ENCODE data around the gene PPP2R2D. TPM values are rescaled to one million over a fixed set of nuclear protein-coding genes. Genes with fewer than 3 reads are reported as not detected.

PPP2R2D gene
- total RNA-seq, 1 donor from 2014 or later = 32.7 TPM

DNA sequence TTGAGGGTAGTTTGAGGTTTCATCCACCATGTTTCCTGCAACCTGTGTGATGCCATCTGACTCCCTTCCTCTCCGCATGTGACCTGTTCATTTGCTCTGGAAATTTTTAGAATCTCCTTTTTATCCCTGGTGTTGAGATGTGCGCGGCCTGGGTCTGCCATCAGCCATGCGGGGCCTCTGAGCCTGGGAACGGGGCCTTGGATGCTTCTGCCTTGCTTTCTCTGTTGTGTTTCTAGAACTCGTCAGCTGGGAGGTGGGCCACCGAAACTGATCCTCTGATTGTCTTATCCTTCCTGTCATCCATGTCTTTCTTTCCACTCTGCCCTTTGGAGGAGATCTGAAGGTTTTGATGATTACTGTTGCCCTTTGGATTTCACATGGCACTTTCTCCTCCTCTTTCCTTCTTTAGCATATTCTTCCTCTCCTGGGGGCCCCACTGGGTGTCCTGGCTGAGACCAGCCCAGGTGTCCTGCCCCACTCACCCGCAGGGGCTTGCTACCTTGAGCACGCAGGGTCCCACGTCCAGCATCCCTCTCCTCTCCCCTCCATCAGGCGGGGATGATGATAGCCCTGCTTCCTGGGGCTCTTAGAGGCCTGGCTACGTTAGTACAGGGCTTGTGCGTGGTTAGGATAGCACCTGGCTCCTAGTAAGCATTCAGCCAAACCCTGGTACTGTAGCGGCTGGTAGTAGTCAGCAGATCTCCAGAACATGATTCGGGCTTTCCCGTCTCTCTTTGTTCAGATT lies 29.9 kb downstream of the PPP2R2D start:
- intact Hi-C loops (cut with micrococcal nuclease) = no loop called here

DNA sequence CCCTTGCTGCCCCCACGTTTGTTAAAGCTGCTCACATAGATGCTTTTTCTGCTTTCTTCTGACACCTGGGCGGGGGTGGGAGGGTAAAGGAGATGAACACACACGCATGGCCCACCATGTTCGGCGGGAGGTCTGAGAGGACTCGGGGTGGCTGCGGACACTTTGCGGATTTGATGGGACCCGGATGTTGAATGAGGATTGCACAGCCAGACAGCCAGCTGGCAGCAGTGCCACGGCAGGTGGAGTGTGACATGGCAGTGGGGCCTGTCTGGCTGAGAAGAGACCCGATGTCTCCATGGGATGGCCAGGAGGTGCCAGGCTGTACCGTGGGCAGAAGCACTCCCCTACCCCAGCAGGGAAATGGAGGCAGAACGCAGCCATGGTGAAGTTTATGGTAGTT lies 31.2 kb downstream of the PPP2R2D start:
- TF ChIP-seq, protein P1, sequence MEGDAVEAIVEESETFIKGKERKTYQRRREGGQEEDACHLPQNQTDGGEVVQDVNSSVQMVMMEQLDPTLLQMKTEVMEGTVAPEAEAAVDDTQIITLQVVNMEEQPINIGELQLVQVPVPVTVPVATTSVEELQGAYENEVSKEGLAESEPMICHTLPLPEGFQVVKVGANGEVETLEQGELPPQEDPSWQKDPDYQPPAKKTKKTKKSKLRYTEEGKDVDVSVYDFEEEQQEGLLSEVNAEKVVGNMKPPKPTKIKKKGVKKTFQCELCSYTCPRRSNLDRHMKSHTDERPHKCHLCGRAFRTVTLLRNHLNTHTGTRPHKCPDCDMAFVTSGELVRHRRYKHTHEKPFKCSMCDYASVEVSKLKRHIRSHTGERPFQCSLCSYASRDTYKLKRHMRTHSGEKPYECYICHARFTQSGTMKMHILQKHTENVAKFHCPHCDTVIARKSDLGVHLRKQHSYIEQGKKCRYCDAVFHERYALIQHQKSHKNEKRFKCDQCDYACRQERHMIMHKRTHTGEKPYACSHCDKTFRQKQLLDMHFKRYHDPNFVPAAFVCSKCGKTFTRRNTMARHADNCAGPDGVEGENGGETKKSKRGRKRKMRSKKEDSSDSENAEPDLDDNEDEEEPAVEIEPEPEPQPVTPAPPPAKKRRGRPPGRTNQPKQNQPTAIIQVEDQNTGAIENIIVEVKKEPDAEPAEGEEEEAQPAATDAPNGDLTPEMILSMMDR (IDR thresholded peaks at IDR 0.05) = no peak
- Mint-ChIP-seq H3K4me3 (no peak overlapping the region), H3K27ac (no peak overlapping the region), H3K9me3 (no peaks in the 10 kb centered on the region), H3K4me1 (peaks cover 39% of the 10 kb centered on the region), H3K36me3 (ENCODE audit: low read depth) (peaks cover 34% of the 10 kb centered on the region), H3K27me3 (no peaks in the 10 kb centered on the region)
- intact Hi-C loops (cut with micrococcal nuclease) = no loop called here
- ChIA-PET CTCF (no interaction called here), POLR2A (interaction anchor here (0.6 kb wide), 1 partner anchor 1212 kb away, joined by 3 read pairs; no protein-coding TSS in a partner anchor)
- ATAC-seq (ENCODE audit: low read depth) = no peak
- no peak for DNase-seq

More for the DNA sequence above, 29.9 kb downstream of the PPP2R2D start:
- DNase-seq = no peak
- Mint-ChIP-seq H3K4me3 (no peak overlapping the region), H3K36me3 (ENCODE audit: low read depth) (peaks cover 34% of the 10 kb centered on the region), H3K27me3 (no peaks in the 10 kb centered on the region), H3K27ac (no peak overlapping the region), H3K4me1 (peaks cover 48% of the 10 kb centered on the region), H3K9me3 (no peaks in the 10 kb centered on the region)
- POLR2A ChIA-PET = interaction anchor here (0.8 kb wide), 1 partner anchor 241 kb away, joined by 3 read pairs; no protein-coding TSS in a partner anchor
- TF ChIP-seq, protein P1 (IDR thresholded peaks at IDR 0.05) = no peak
- CTCF ChIA-PET = no interaction called here
- no peak for ATAC-seq (ENCODE audit: low read depth)

DNA sequence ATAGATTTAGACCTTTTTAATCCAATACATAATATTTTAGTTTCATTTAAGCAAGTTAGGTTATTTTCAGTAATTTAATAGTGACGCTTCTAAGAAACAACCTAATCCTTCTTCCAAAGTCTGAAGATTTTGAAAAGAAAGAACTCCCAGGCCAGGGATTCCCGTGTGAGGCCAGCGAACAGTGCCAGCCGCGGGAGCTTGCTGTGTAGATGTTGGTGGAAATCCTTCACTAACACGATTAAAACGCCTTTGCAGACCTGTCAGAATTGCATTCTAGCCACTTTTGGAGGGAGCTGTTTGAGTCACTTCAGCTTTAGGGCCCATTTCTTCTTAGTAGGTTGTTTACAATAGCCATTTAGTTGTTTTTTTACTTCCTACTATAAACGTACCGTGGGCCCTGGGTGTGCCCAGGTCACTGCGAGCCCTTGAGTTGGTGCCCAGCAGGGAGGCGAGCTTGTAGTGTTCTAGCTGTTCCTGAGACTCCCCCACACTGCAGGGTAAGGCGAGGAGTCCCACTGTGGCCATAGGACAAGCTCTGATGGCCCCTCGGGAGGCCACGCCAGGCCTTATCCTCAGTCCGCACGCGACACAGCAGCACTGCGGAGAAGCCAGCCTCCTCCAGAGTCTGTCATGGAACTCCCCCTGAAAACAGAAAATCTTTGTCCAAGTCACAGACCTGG lies 32.3 kb downstream of the PPP2R2D start:
- TF ChIP-seq, protein P1 (IDR thresholded peaks at IDR 0.05) = no peak
- POLR2A ChIA-PET = no interaction called here
- Mint-ChIP-seq H3K4me3 (no peak overlapping the region), H3K9me3 (no peaks in the 10 kb centered on the region), H3K27me3 (no peaks in the 10 kb centered on the region), H3K4me1 (peaks cover 27% of the 10 kb centered on the region), H3K27ac (no peak overlapping the region), H3K36me3 (ENCODE audit: low read depth) (peaks cover 44% of the 10 kb centered on the region)
- intact Hi-C loops (cut with micrococcal nuclease) = no loop called here
- ATAC-seq (ENCODE audit: low read depth) (no peak), DNase-seq (no peak)
- CTCF ChIA-PET = no interaction called here

DNA sequence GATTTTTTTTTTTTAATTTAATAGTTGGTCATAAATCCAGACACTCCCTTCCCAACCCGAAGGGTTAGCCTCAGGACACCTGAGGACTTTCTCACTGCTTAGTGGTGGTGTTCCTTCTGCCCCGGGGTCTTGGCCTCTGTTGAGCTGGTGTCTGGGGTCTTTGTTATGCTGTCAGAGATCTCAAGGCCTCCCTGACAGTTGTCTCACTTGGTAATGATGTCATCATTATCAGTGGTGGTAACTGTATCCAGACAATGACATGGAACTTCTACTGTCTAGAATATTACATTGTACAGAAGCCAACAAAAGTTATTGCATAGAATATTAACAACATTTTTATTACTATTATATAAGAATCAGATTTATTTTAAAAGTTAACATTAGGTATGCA lies 32.9 kb downstream of the PPP2R2D start:
- Mint-ChIP-seq H3K36me3 (ENCODE audit: low read depth) (peaks cover 46% of the 10 kb centered on the region), H3K4me3 (no peak overlapping the region), H3K9me3 (no peaks in the 10 kb centered on the region), H3K27me3 (no peaks in the 10 kb centered on the region), H3K27ac (no peak overlapping the region), H3K4me1 (peaks cover 22% of the 10 kb centered on the region)
- intact Hi-C loops (cut with micrococcal nuclease) = no loop called here
- ATAC-seq (ENCODE audit: low read depth) = no peak
- TF ChIP-seq, protein P1 (IDR thresholded peaks at IDR 0.05) = no peak
- ChIA-PET CTCF (no interaction called here), POLR2A (no interaction called here)
- DNase-seq = no peak

DNA sequence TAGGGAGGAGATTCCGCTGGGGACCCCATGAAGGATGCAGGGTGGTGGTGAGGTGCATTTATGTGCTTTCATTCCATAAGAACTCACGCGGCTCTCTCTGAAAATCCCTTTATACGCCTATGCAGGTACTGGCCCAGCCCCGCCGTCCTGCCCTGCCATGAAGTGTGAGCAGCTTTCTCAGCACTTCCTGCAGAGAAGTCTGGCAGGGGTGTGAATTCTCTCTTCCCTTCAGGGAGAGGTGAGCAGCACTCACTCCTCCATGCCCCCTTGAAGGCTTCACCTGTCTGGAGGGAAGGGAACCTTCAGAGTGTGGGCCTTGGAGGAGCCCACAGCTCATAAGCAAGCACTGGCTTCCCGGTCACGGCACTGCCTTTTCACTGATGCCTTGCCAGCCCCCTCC lies 34.0 kb downstream of the PPP2R2D start:
- H3K27me3 Mint-ChIP-seq = no peaks in the 10 kb centered on the region
- no peaks in the 10 kb centered on the region for H3K9me3 Mint-ChIP-seq
- intact Hi-C loops (cut with micrococcal nuclease) = no loop called here
- H3K27ac Mint-ChIP-seq = no peak overlapping the region
- peaks cover 11% of the 10 kb centered on the region for H3K4me1 Mint-ChIP-seq
- H3K36me3 Mint-ChIP-seq (ENCODE audit: low read depth) = peaks cover 47% of the 10 kb centered on the region
- H3K4me3 Mint-ChIP-seq = no peak overlapping the region
- DNase-seq = no peak
- TF ChIP-seq, protein P1 (IDR thresholded peaks at IDR 0.05) = no peak
- no peak for ATAC-seq (ENCODE audit: low read depth)
- ChIA-PET POLR2A (no interaction called here), CTCF (no interaction called here)

All from activated B cell treated with CpG ODN at 0.5 μM for 24 hours (primary cell).